HL-60 (cell line): Measurements from ENCODE around the gene MYO5C.

Source experiments
- POLR2AphosphoS5 ChIP-seq: IDR thresholded peaks from 2 replicates; pipeline ENCODE4 v1.6.1; 2012; ENCODE audit warnings: low read depth
- TF ChIP-seq, protein P1 (sequence below): IDR thresholded peaks from one replicate; pipeline ENCODE4 v1.5.1; 2011; ENCODE audit warnings: low read length, control low read depth, inconsistent platforms; ENCODE audit not compliant: insufficient read depth

DNA sequence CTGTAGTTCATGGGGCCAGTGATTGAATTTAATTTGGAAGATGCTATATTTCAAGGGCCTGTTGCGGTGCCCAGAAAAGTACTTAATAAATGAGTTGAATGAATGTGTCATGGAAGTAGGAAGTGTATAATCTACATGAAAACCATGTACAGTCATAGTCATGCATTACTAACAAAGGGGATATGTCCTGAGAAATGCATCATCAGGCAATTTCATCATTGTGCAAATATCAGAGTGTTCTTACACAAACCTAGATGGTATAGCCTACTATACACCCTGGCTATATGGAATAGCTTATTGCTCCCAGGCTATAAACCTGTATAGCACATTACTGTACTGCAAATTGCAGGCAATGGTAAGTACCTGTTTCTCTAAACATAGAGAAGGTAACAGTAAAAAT lies 10.7 kb upstream of the MYO5C start:
- TF ChIP-seq, protein P1, sequence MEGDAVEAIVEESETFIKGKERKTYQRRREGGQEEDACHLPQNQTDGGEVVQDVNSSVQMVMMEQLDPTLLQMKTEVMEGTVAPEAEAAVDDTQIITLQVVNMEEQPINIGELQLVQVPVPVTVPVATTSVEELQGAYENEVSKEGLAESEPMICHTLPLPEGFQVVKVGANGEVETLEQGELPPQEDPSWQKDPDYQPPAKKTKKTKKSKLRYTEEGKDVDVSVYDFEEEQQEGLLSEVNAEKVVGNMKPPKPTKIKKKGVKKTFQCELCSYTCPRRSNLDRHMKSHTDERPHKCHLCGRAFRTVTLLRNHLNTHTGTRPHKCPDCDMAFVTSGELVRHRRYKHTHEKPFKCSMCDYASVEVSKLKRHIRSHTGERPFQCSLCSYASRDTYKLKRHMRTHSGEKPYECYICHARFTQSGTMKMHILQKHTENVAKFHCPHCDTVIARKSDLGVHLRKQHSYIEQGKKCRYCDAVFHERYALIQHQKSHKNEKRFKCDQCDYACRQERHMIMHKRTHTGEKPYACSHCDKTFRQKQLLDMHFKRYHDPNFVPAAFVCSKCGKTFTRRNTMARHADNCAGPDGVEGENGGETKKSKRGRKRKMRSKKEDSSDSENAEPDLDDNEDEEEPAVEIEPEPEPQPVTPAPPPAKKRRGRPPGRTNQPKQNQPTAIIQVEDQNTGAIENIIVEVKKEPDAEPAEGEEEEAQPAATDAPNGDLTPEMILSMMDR = no peak
- no peak for TF ChIP-seq POLR2AphosphoS5
